IPS-20b (cell line): ENCODE data around the gene RFTN1.

Experiments
- H3K27ac ChIP-seq: one replicate; pipeline ENCODE4 v1.5.1; 2013; ENCODE audit warnings: low read length
- H3K27me3 ChIP-seq: 2 replicates; pipeline ENCODE4 v1.6.1; 2013; ENCODE audit warnings: mild to moderate bottlenecking, low read length, inconsistent platforms; ENCODE audit not compliant: insufficient read depth
- H3K36me3 ChIP-seq: 2 replicates; pipeline ENCODE4 v1.6.1; 2013; ENCODE audit warnings: low read depth, mild to moderate bottlenecking, inconsistent platforms, low read length, moderate library complexity; ENCODE audit not compliant: insufficient read depth
- H3K4me1 ChIP-seq: 2 replicates; pipeline ENCODE4 v1.6.1; 2013; ENCODE audit warnings: mild to moderate bottlenecking, control low read depth, inconsistent platforms, low read length, moderate library complexity; ENCODE audit not compliant: insufficient read depth
- H3K4me3 ChIP-seq: 2 replicates; pipeline ENCODE4 v1.5.1; 2013; ENCODE audit warnings: mild to moderate bottlenecking, low read length, inconsistent platforms
- H3K9ac ChIP-seq: 2 replicates; pipeline ENCODE4 v1.6.1; 2013; ENCODE audit warnings: low read depth, mild to moderate bottlenecking, inconsistent platforms, low read length, moderate library complexity
- H3K9me3 ChIP-seq: 2 replicates; pipeline ENCODE4 v1.6.1; 2013; ENCODE audit warnings: mild to moderate bottlenecking, low read depth, low read length, inconsistent platforms; ENCODE audit not compliant: insufficient read depth

RFTN1 gene

GRCh38 chr3:16546186-16547010, 32.9 kb upstream of the RFTN1 start:
- H3K4me1 ChIP-seq = peaks cover 9% of the 10 kb centered on the region; the same call in 1 of the 2 replicates
- no peaks in the 10 kb centered on the region for H3K9me3 ChIP-seq
- H3K4me3 ChIP-seq = no peak overlapping the region
- no peak overlapping the region for H3K27ac ChIP-seq
- no peaks in the 10 kb centered on the region for H3K27me3 ChIP-seq
- H3K36me3 ChIP-seq = no peaks in the 10 kb centered on the region
- H3K9ac ChIP-seq = no peak overlapping the region

GRCh38 chr3:16545413-16546185, 32.1 kb upstream of the RFTN1 start:
- peaks cover 9% of the 10 kb centered on the region; the same call in 1 of the 2 replicates for H3K4me1 ChIP-seq
- no peaks in the 10 kb centered on the region for H3K27me3 ChIP-seq

DNA sequence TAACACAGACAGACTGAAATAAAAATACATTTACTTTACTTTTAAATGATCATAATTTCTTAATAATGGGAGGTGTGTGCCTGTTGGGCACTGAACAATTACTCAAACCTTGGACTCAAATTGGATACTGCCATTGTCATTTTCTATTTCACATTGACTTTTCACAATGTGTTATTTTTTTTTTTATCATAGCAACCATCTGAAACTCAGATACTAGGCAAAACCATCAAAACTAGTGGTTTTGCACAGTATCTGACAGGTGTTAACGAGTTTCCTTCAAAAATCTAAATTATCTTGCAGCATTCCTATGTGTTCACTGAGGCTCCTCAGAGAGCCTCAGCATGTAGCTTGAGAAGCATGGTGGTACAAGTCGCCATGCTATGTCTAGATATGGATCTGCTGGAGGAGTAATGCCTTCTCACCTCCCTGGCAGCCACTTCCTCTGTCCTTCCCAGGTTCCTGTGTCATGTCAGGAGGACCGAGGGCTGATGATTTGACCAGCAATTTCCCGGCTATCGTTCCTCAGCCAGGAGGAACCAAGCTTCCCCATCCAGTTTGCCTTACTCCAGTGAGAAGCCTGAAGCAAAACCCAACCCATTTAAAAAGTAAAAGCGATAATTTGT, 29.9 kb upstream of the RFTN1 start:
- Histone ChIP-seq H3K36me3 (no peaks in the 10 kb centered on the region), H3K9ac (no peak overlapping the region), H3K9me3 (no peaks in the 10 kb centered on the region), H3K4me1 (no peaks in the 10 kb centered on the region), H3K27ac (no peak overlapping the region), H3K4me3 (no peak overlapping the region), H3K27me3 (no peaks in the 10 kb centered on the region)

More at GRCh38 chr3:16545413-16546185, 32.1 kb upstream of the RFTN1 start:
- Histone ChIP-seq H3K36me3 (no peaks in the 10 kb centered on the region), H3K4me3 (no peak overlapping the region), H3K27ac (no peak overlapping the region), H3K9me3 (no peaks in the 10 kb centered on the region), H3K9ac (no peak overlapping the region)

- Histone ChIP-seq H3K9ac (no peak overlapping the region), H3K27me3 (no peaks in the 10 kb centered on the region), H3K9me3 (no peaks in the 10 kb centered on the region), H3K4me3 (no peak overlapping the region), H3K4me1 (peaks cover 16% of the 10 kb centered on the region; the same call in 1 of the 2 replicates), H3K27ac (no peak overlapping the region), H3K36me3 (no peaks in the 10 kb centered on the region)
Observed at GRCh38 chr3:16538507-16538906, 25.0 kb upstream of the RFTN1 start.

GRCh38 chr3:16536996-16537395, 23.5 kb upstream of the RFTN1 start:
- H3K4me1 ChIP-seq = peaks cover 16% of the 10 kb centered on the region; the same call in 1 of the 2 replicates
- no peak overlapping the region for H3K27ac ChIP-seq
- H3K27me3 ChIP-seq = no peaks in the 10 kb centered on the region
- H3K9me3 ChIP-seq = no peaks in the 10 kb centered on the region
- H3K9ac ChIP-seq = no peak overlapping the region
- no peaks in the 10 kb centered on the region for H3K36me3 ChIP-seq
- H3K4me3 ChIP-seq = no peak overlapping the region

DNA sequence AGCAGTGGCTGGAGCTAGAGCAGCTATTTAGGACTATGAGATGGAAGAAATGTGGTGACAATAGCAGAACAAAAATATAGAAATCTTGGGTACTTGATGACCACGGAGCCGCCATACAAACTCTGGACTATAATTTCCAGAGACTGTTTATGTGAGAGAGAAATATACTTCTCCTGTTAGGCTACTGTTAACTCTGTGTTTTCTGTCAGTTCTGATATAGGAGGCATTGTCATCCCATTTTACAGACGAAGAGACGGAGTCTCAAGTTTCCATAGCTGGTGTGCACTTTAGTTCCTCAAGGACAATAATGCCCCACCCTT, 22.8 kb upstream of the RFTN1 start:
- Histone ChIP-seq H3K4me1 (peaks cover 16% of the 10 kb centered on the region; the same call in 1 of the 2 replicates), H3K4me3 (0 out of 2 replicates have a peak overlapping the region, but pooled peaks have one; percentile 15), H3K27me3 (no peaks in the 10 kb centered on the region), H3K9ac (no peak overlapping the region), H3K27ac (no peak overlapping the region), H3K9me3 (no peaks in the 10 kb centered on the region), H3K36me3 (no peaks in the 10 kb centered on the region)

- Histone ChIP-seq H3K27ac (no peak overlapping the region), H3K4me1 (peaks cover 16% of the 10 kb centered on the region; the same call in 1 of the 2 replicates), H3K9me3 (no peaks in the 10 kb centered on the region), H3K4me3 (peak overlapping the region; percentile 30; the same call in 1 of the 2 replicates), H3K27me3 (no peaks in the 10 kb centered on the region), H3K9ac (no peak overlapping the region; the same call in 1 of the 2 replicates), H3K36me3 (no peaks in the 10 kb centered on the region)
Observed at GRCh38 chr3:16534640-16535262, 21.3 kb upstream of the RFTN1 start.

DNA sequence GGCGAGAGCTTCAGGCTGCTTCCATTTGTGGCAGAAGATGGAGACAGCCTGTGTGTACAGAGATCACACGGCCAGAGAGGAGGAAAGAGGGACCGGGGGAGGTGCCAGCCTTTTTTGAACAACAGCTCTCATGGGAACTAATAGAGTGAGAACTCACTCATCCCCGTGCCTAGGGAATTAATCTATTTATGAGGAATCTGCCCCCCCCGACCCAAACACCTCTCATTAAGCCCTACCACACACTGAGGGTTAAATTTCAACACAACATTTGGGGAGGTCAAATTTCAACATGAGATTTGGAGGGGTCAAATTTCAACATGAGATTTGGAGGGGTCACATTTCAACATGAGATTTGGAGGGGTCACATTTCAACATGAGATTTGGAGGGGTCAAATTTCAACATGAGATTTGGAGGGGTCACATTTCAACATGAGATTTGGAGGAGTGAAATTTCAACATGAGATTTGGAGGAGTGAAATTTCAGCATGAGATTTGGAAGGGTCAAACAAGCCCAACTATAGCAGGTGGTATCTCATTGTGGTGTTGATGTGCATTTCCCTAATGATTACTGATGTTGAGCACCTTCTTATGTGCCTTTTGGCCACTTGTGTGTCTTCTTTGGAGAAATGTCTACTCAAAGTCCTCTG, 20.6 kb upstream of the RFTN1 start:
- Histone ChIP-seq H3K27me3 (no peaks in the 10 kb centered on the region), H3K9me3 (no peaks in the 10 kb centered on the region), H3K4me1 (peaks cover 16% of the 10 kb centered on the region; the same call in 1 of the 2 replicates), H3K27ac (no peak overlapping the region), H3K4me3 (peak overlapping the region; percentile 30; the same call in 1 of the 2 replicates), H3K9ac (no peak overlapping the region; the same call in 1 of the 2 replicates), H3K36me3 (no peaks in the 10 kb centered on the region)

DNA sequence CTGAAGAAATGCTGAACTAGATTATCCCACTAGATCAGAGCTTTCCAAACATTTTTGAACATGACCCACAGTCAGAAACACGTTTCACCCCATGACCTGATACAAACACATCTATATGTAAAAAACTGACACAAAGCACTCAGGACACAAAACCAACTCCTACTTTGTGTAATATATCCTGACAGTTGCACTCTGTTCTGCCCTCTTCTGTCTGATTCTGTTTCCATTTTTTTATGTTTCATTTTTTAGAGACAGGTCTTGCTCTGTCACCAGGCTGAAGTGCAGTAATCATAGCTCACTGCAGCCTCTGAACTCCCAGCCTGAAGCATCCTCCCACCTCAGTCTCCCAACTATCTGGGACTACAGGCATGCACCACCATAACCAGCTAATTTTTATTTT, 15.8 kb upstream of the RFTN1 start:
- no peak overlapping the region for H3K9ac ChIP-seq
- H3K4me3 ChIP-seq = no peak overlapping the region
- H3K9me3 ChIP-seq = peaks cover under 1% of the 10 kb centered on the region; the same call in 1 of the 2 replicates
- H3K27ac ChIP-seq = no peak overlapping the region
- H3K36me3 ChIP-seq = no peaks in the 10 kb centered on the region
- peaks cover 4% of the 10 kb centered on the region; the same call in 1 of the 2 replicates for H3K4me1 ChIP-seq
- no peaks in the 10 kb centered on the region for H3K27me3 ChIP-seq

- Histone ChIP-seq H3K9ac (no peak overlapping the region), H3K4me3 (no peak overlapping the region), H3K36me3 (no peaks in the 10 kb centered on the region), H3K27ac (no peak overlapping the region), H3K4me1 (peaks cover 1% of the 10 kb centered on the region; the same call in 1 of the 2 replicates), H3K9me3 (peaks cover 4% of the 10 kb centered on the region; the same call in 1 of the 2 replicates), H3K27me3 (no peaks in the 10 kb centered on the region)
Observed at GRCh38 chr3:16528581-16528993, 15.1 kb upstream of the RFTN1 start.

DNA sequence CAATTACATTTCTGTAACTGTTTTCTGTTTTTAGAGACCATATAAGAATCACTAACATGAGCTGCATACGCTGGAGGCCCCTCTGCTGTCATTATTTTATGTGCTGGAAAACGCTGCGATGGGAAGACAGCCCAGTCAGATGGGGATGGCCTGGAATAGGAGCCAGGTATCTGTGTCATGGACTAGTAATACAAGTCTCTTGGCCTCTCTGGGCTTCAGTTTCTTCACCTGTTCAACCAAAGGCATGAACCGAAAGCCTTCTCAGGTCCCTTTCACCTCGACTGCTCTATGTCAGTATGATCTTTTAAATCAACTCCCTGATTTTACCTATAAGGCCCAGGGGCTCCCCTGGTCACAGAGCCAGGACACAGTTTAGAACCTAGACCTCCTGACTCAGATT, 14.6 kb upstream of the RFTN1 start:
- H3K9me3 ChIP-seq = peaks cover 4% of the 10 kb centered on the region; the same call in 1 of the 2 replicates
- H3K27ac ChIP-seq = no peak overlapping the region
- H3K4me1 ChIP-seq = no peaks in the 10 kb centered on the region
- no peaks in the 10 kb centered on the region for H3K36me3 ChIP-seq
- H3K9ac ChIP-seq = no peak overlapping the region
- H3K27me3 ChIP-seq = no peaks in the 10 kb centered on the region
- no peak overlapping the region for H3K4me3 ChIP-seq
